Activated T-helper 1 cell treated with Interleukin-2 at 50 U/mL for 16 hours (primary cell): ENCODE results near the gene STARD9.
A peak's percentile ranks its signal among the peaks of the same experiment; 100 is the strongest.
"Not testable (repeated sequence)": the region's sequence is repeated elsewhere in the genome, so short reads cannot be mapped to it uniquely, and the experiment has no call there.

Experiments
- DNase-seq: peaks from one replicate; pipeline ENCODE4 v3.0.0-alpha.2; 2020; ENCODE audit warnings: low read depth

The STARD9 gene

GRCh38 chr15:42730135-42730534, 154.7 kb downstream of the STARD9 start:
- no peak for DNase-seq

GRCh38 chr15:42730536-42730935, 155.1 kb downstream of the STARD9 start:
- no peak for DNase-seq

GRCh38 chr15:42731461-42731860, 156.1 kb downstream of the STARD9 start:
- no peak for DNase-seq

- DNase-seq: no peak
Measured at GRCh38 chr15:42732095-42732827, 156.9 kb downstream of the STARD9 start.

- DNase-seq: no peak
Measured at GRCh38 chr15:42733027-42733426, 157.6 kb downstream of the STARD9 start.

GRCh38 chr15:42734076-42734672, 158.8 kb downstream of the STARD9 start:
- no peak for DNase-seq

- no peak for DNase-seq
Measured at GRCh38 chr15:42735382-42736165, 160.2 kb downstream of the STARD9 start.

- DNase-seq: no peak
Measured at GRCh38 chr15:42736178-42736792, 160.9 kb downstream of the STARD9 start.

GRCh38 chr15:42736793-42737528, 161.6 kb downstream of the STARD9 start, which contains the start of gene CDAN1:
CDAN1 (minus strand) TSS chr15:42737128; CDS start chr15:42737102, 26 bp downstream.
- DNase-seq: peak; percentile 93

- DNase-seq: no peak
Measured at GRCh38 chr15:42737529-42738328, 162.3 kb downstream of the STARD9 start.

GRCh38 chr15:42741710-42742109, 166.3 kb downstream of the STARD9 start:
- DNase-seq: no peak

- DNase-seq: no peak
Measured at GRCh38 chr15:42742149-42742548, 166.7 kb downstream of the STARD9 start.

GRCh38 chr15:42744195-42744594, 168.8 kb downstream of the STARD9 start:
- DNase-seq: no peak

GRCh38 chr15:42749266-42749665, 173.9 kb downstream of the STARD9 start:
- DNase-seq: no peak

- no peak for DNase-seq
Measured at GRCh38 chr15:42750306-42750705, 174.9 kb downstream of the STARD9 start.

- no peak for DNase-seq
Measured at GRCh38 chr15:42759093-42759492, 183.7 kb downstream of the STARD9 start.

- DNase-seq: no peak
Measured at GRCh38 chr15:42760759-42761158, 185.4 kb downstream of the STARD9 start.

GRCh38 chr15:42761813-42762212, 186.4 kb downstream of the STARD9 start:
- DNase-seq: not testable (repeated sequence)

- not testable (repeated sequence) for DNase-seq
Measured at GRCh38 chr15:42764154-42764731, 188.8 kb downstream of the STARD9 start.

- DNase-seq: not testable (repeated sequence)
Measured at GRCh38 chr15:42766109-42766508, 190.7 kb downstream of the STARD9 start.
